Kidney capillary endothelial cell (primary cell): ENCODE results near the gene COA5.

Source experiments
- DNase-seq: peaks from one replicate; pipeline ENCODE4 v3.0.0-alpha.2; 2018; ENCODE audit warnings: low spot score

The COA5 gene

DNA sequence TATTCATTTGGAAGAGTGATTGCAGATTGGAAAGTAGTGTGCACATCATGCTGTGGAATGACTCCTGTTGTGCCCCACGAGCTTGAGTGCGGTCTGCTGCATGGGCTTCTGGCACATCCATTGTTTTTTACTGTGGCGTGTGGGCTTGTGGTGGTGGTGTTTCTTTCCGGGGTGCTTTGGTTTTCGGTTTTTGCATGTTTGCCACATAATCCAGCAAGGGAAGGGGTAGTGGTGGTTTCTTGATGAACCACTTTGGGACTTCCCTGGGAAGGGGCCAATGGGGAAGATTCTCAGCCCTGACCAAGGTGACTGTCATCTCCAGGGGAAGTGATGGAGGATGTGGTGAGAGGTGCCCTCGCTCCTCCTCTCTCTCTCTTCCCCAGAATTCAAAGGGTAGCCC, 57.0 kb downstream of the COA5 start:
- DNase-seq, result no peak

DNA sequence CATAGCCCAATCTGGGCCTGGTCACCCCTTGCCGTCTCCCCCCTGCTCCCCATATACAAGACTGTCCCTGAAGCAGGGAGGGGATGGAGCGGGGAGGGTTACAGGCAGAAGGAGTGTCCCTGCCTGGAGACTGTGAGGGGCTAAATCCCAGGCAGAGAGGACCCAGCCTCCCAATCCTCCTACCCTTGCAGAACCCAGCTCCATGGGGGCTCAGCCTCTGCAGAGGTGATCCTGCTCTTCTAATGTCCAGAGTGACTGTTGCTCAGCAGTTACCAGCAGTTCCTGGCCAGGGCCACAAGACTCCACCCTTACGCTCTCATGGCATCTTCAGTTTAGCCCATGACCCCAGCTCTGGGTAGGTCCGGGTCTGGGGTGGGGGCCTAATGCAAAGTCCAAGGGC, 58.1 kb downstream of the COA5 start:
- no peak for DNase-seq
